ENCODE measurements around the gene NADSYN1.

Gene NADSYN1

GRCh38 chr11:71498091-71498490 is 45.1 kb downstream of the NADSYN1 start:
- no peak overlapping the region for H3K4me3 ChIP-seq (ENCODE audit: low read depth, low read length)
- DNase-seq (ENCODE audit: low read depth, low spot score), result no peak
- POLR2A ChIA-PET, result no interaction called here
- TF ChIP-seq CTCF (IDR thresholded peaks at IDR 0.05; ENCODE audit: insufficient read depth, low read length, missing control alignments), result no peak
- CTCF ChIA-PET, result no interaction called here

- no peak overlapping the region for H3K4me3 ChIP-seq (ENCODE audit: low read depth, low read length)
- no peak for TF ChIP-seq CTCF (IDR thresholded peaks at IDR 0.05; ENCODE audit: insufficient read depth, low read length, missing control alignments)
- DNase-seq (ENCODE audit: low read depth, low spot score), result no peak
- CTCF ChIA-PET, result no interaction called here
- POLR2A ChIA-PET, result no interaction called here
These were observed 46.1 kb downstream of the NADSYN1 start for GRCh38 chr11:71499125-71499524.

- TF ChIP-seq CTCF (IDR thresholded peaks at IDR 0.05; ENCODE audit: insufficient read depth, low read length, missing control alignments), result no peak
- POLR2A ChIA-PET, result no interaction called here
- no peak for DNase-seq (ENCODE audit: low read depth, low spot score)
- no peak overlapping the region for H3K4me3 ChIP-seq (ENCODE audit: low read depth, low read length)
- CTCF ChIA-PET, result no interaction called here
These were observed 46.5 kb downstream of the NADSYN1 start for GRCh38 chr11:71499546-71499945.

GRCh38 chr11:71500601-71501021 is 47.6 kb downstream of the NADSYN1 start:
- ChIA-PET CTCF (no interaction called here), POLR2A (no interaction called here)
- H3K4me3 ChIP-seq (ENCODE audit: low read depth, low read length), result no peak overlapping the region
- DNase-seq (ENCODE audit: low read depth, low spot score), result no peak
- TF ChIP-seq CTCF (IDR thresholded peaks at IDR 0.05; ENCODE audit: insufficient read depth, low read length, missing control alignments), result no peak

- POLR2A ChIA-PET, result no interaction called here
These were observed 48.3 kb downstream of the NADSYN1 start for GRCh38 chr11:71501071-71501985.

GRCh38 chr11:71502026-71502425 is 49.0 kb downstream of the NADSYN1 start:
- POLR2A ChIA-PET, result no interaction called here
- no peak for TF ChIP-seq CTCF (IDR thresholded peaks at IDR 0.05; ENCODE audit: insufficient read depth, low read length, missing control alignments)
- CTCF ChIA-PET, result no interaction called here

More at GRCh38 chr11:71501071-71501985, 48.3 kb downstream of the NADSYN1 start:
- TF ChIP-seq CTCF (IDR thresholded peaks at IDR 0.05; ENCODE audit: insufficient read depth, low read length, missing control alignments), result no peak
- H3K4me3 ChIP-seq (ENCODE audit: low read depth, low read length), result no peak overlapping the region
- DNase-seq (ENCODE audit: low read depth, low spot score), result no peak
- CTCF ChIA-PET, result no interaction called here

More at GRCh38 chr11:71502026-71502425, 49.0 kb downstream of the NADSYN1 start:
- no peak for DNase-seq (ENCODE audit: low read depth, low spot score)
- no peak overlapping the region for H3K4me3 ChIP-seq (ENCODE audit: low read depth, low read length)
